Ovary (tissue), 9 donors: ENCODE measurements around the gene EVA1B. TPM values are rescaled to one million over a fixed set of nuclear protein-coding genes. Genes with fewer than 3 reads are reported as not detected.

Source experiments
- DNase-seq, 5 donors: peaks; one replicate each; pipeline ENCODE4 v3.0.0-alpha.2; 2019 to 2020
- H3K27ac ChIP-seq, 2 donors: fragments of 200-600 bp; one replicate each; pipeline versions ENCODE4 v1.5.1 to v1.8.0; 2019 to 2022
- H3K27me3 ChIP-seq: fragments of 200-600 bp; one replicate; pipeline ENCODE4 v1.8.0; 2022
- H3K36me3 ChIP-seq: fragments of 200-600 bp; sonication (generic); one replicate; pipeline ENCODE4 v1.5.1; 2019
- H3K4me1 ChIP-seq: one replicate; pipeline ENCODE4 v1.8.1; 2013; ENCODE audit warnings: mild to moderate bottlenecking, moderate library complexity; ENCODE audit not compliant: insufficient read depth
- H3K4me3 ChIP-seq: fragments of 200-600 bp; sonication (generic); one replicate; pipeline ENCODE4 v1.5.1; 2017
- H3K9me3 ChIP-seq, 2 donors: fragments of 200-600 bp in 1 of 2; sonication (generic) in 1 of 2; one replicate each; pipeline versions ENCODE4 v1.5.1 to v1.8.1; 2013 to 2019; ENCODE audit warnings: mild to moderate bottlenecking in 1 of 2, moderate library complexity in 1 of 2
- EP300 ChIP-seq: sonication (generic); formaldehyde crosslinking; IDR thresholded peaks from one replicate; pipeline ENCODE4 v1.6.1; 2017; ENCODE audit warnings: antibody characterized with exemption
- POLR2A ChIP-seq: fragments of 450-650 bp; IDR thresholded peaks from one replicate; pipeline ENCODE4 v1.6.1; 2017; ENCODE audit warnings: antibody characterized with exemption, mild to moderate bottlenecking, moderate library complexity
- WGBS, 3 donors: extraction: QIAGEN DNeasy Blood & Tissue Kit in 1 of 3; methylation state at CpG; one replicate each; pipeline versions ENCODE4 v1.1.5 to v1.1.7; 2013 to 2017; 5-methylcytosine and 5-hydroxymethylcytosine counted together
- intact Hi-C, 4 donors: fragments of 100-400 bp; cut with DNase I; formaldehyde crosslinking; loops; one replicate each; pipeline versions ENCODE4 v1.11.0 to v1.15.1; 2022 to 2023
- polyA plus RNA-seq, 2 donors: library from polyadenylated mRNA; stranded (reverse); fragments of 200-250 nt in 1 of 2; fragments of 350-450 nt in 1 of 2; fragmentation: Illumina TruSeq in 1 of 2; extraction: RNeasy Lipid Tissue Mini Kit (QIAGEN cat#74804) in 1 of 2; gene quantifications; one replicate each; pipeline ENCODE4 v1.2.3, GENCODE V29; 2013 to 2014
- total RNA-seq, 7 donors: library from RNA; depleted of rRNA in 2 of 7; stranded (reverse); fragments of >200 nt in 2 of 7; fragmentation: NEBNext Ultra II Directional in 3 of 7; extraction: Animal tissue kit (Norgen Biotek cat#: 25700) in 3 of 7; gene quantifications; one replicate each; pipeline versions ENCODE4 v1.1.0 to v1.2.4, GENCODE V29; 2016 to 2023
- TF ChIP-seq, protein P1 (sequence below), 3 donors: fragments of 450-650 bp in 2 of 3; fragments of 200-600 bp in 1 of 3; IDR thresholded peaks; one replicate each; pipeline versions ENCODE4 v1.5.1 to v1.8.0; 2016 to 2022; ENCODE audit warnings: antibody characterized with exemption in 3 of 3, mild to moderate bottlenecking in 1 of 3
- donor health status: DM: no; HTN: no; CAD: no; lungs with moderate emphysema.
- donor health status: DM: no; HTN: no; CAD: no.
- donor health status: Bipolar disorder and iron deficiency.
- donor health status: DM: yes; HTN: yes; CAD: no.
- donor health status: DM: no; HTN: no; CAD: no.
- donor health status: DM: yes; HTN: yes; CAD: no.

Gene EVA1B
- total and polyA plus RNA-seq, 9 donors = 39.9 to 113 (median 55.4) TPM; not detected in 1

DNA sequence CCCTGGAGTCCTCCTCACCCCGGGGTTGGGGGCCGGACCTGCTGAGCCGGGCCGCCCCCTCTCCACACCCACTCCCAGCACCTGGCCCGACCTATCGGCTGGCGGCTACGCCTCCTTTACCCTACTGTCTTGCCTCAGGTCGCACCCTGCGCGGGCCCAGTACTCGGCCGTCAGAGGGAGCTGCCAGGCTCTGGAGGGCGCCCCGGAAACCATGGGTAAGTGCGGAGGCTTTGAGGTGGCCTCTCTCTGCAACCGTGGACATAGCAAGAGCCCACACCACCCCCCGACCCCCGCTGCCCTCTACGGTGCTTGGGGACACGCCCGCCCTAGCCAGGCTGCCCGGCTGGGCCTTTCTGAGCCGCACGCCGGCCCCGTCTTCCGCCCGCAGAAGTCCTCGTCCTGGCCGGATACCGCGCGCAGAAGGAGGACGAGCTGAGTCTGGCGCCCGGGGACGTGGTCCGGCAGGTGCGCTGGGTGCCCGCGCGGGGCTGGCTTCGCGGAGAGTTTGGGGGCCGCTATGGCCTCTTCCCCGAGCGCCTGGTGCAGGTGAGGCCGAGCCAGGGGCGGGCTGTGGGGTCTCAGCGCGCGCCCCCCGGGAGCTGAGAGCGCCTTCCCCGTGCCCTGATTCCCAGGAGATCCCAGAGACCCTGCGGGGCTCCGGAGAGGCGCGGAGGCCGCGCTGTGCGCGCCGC is 17.1 kb downstream of the EVA1B start, which contains the start of gene SH3D21:
Gene SH3D21 (plus strand): TSS at position 159 of the 692 bp plus-strand sequence. CDS start 53 bp downstream, at position 212.
- Histone ChIP-seq H3K36me3 (no peaks in the 10 kb centered on the region), H3K9me3 (no peaks in the 10 kb centered on the region), H3K27me3 (no peaks in the 10 kb centered on the region), H3K4me1 (peaks cover 6% of the 10 kb centered on the region), H3K4me3 (peak within 1 kb of the TSS; percentile 63), H3K27ac (no peak within 1 kb of the TSS)
- TF ChIP-seq, protein P1, sequence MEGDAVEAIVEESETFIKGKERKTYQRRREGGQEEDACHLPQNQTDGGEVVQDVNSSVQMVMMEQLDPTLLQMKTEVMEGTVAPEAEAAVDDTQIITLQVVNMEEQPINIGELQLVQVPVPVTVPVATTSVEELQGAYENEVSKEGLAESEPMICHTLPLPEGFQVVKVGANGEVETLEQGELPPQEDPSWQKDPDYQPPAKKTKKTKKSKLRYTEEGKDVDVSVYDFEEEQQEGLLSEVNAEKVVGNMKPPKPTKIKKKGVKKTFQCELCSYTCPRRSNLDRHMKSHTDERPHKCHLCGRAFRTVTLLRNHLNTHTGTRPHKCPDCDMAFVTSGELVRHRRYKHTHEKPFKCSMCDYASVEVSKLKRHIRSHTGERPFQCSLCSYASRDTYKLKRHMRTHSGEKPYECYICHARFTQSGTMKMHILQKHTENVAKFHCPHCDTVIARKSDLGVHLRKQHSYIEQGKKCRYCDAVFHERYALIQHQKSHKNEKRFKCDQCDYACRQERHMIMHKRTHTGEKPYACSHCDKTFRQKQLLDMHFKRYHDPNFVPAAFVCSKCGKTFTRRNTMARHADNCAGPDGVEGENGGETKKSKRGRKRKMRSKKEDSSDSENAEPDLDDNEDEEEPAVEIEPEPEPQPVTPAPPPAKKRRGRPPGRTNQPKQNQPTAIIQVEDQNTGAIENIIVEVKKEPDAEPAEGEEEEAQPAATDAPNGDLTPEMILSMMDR (IDR thresholded peaks at IDR 0.05) = no peak
- no peak for TF ChIP-seq EP300
- no peak for TF ChIP-seq POLR2A
- 3 to 5% (median 5%) methylated on average over 45 to 65 of the region's 65 CpGs for WGBS, 3 donors
- peak; percentile 47 to 62 (median 53) for DNase-seq
- intact Hi-C loops = no loop called here

GRCh38 chr1:36305915-36306209 is 17.6 kb downstream of the EVA1B start:
- Histone ChIP-seq H3K4me1 (peaks cover 6% of the 10 kb centered on the region), H3K9me3 (no peaks in the 10 kb centered on the region), H3K36me3 (no peaks in the 10 kb centered on the region), H3K27me3 (no peaks in the 10 kb centered on the region), H3K27ac (no peak overlapping the region), H3K4me3 (peak overlapping the region; percentile 63)
- TF ChIP-seq, protein P1 (IDR thresholded peaks at IDR 0.05) = no peak
- no peak for TF ChIP-seq POLR2A
- no peak for TF ChIP-seq EP300
- intact Hi-C loops = no loop called here
- no peak for DNase-seq
- WGBS, 3 donors = 48 to 61% (median 57%) methylated on average over 7 of the region's 7 CpGs

GRCh38 chr1:36304970-36305914 is 18.2 kb downstream of the EVA1B start:
- no peaks in the 10 kb centered on the region for H3K36me3 ChIP-seq
- H3K27me3 ChIP-seq = no peaks in the 10 kb centered on the region
- intact Hi-C loops = no loop called here
- H3K9me3 ChIP-seq = no peaks in the 10 kb centered on the region
- no peak overlapping the region for H3K27ac ChIP-seq
- DNase-seq = peak in 1 of 5 donors; percentile 6
- TF ChIP-seq POLR2A (no peak), EP300 (no peak)
- TF ChIP-seq, protein P1 (IDR thresholded peaks at IDR 0.05) = no peak
- 79 to 83% (median 83%) methylated on average over 10 of the region's 10 CpGs for WGBS, 3 donors
- no peak overlapping the region for H3K4me3 ChIP-seq
- H3K4me1 ChIP-seq = peaks cover 6% of the 10 kb centered on the region

DNA sequence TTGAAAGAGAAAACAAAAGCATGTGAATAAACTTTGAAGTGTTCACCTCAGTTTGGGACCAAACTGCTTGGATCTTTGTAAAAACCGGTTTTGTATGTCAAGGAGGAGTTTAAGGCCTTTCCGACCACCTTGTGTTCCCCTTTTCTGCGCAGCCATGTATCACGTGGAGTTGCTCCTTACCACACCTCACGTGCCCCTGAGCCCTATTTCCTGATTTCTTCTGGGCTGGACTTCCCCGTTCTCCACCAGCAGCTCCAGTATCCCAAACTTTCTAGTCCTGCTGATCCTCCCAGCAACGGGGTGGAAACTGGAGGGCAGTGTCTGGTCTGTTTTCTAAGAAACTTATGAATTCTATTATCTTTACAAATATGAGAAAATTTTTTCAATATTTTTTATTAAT is 18.9 kb downstream of the EVA1B start:
- H3K27ac ChIP-seq = no peak overlapping the region
- 78 to 87% (median 83%) methylated on average over 7 of the region's 7 CpGs for WGBS, 3 donors
- intact Hi-C loops = no loop called here
- no peak for TF ChIP-seq EP300
- TF ChIP-seq, protein P1 (IDR thresholded peaks at IDR 0.05) = no peak
- TF ChIP-seq POLR2A = no peak
- no peak overlapping the region for H3K4me3 ChIP-seq
- no peaks in the 10 kb centered on the region for H3K36me3 ChIP-seq
- peak in 1 of 5 donors; percentile 15 for DNase-seq
- H3K27me3 ChIP-seq = no peaks in the 10 kb centered on the region
- H3K4me1 ChIP-seq = peaks cover 6% of the 10 kb centered on the region
- no peaks in the 10 kb centered on the region for H3K9me3 ChIP-seq
